Thyroid gland (tissue), 4 donors: ENCODE data around the gene PHF21B. TPM values are rescaled to one million over a fixed set of nuclear protein-coding genes. Genes with fewer than 3 reads are reported as not detected.

Experiments used
- DNase-seq, 2 donors: peaks; one replicate each; pipeline ENCODE4 v3.0.0-alpha.2; 2019
- H3K27ac ChIP-seq, 3 donors: fragments of 200-600 bp; sonication (generic); 1 replicate in 2 of 3; 2 replicates in 1 of 3; pipeline ENCODE4 v1.5.1; 2016 to 2019; ENCODE audit warnings: mild to moderate bottlenecking in 1 of 3, moderate library complexity in 1 of 3
- H3K27me3 ChIP-seq: fragments of 200-600 bp; sonication (generic); one replicate; pipeline ENCODE4 v1.5.1; 2019
- H3K36me3 ChIP-seq, 2 donors: fragments of 200-600 bp; sonication (generic); one replicate each; pipeline ENCODE4 v1.5.1; 2016 to 2019
- H3K4me1 ChIP-seq, 2 donors: fragments of 200-600 bp; sonication (generic); one replicate each; pipeline ENCODE4 v1.5.1; 2017 to 2019
- H3K4me3 ChIP-seq, 3 donors: fragments of 200-600 bp; sonication (generic); replicated peaks in 1 of 3; 1 replicate in 2 of 3; 2 replicates in 1 of 3; pipeline ENCODE4 v1.5.1; 2016; ENCODE audit warnings: mild to moderate bottlenecking in 1 of 3
- H3K9me3 ChIP-seq: fragments of 200-600 bp; sonication (generic); one replicate; pipeline ENCODE4 v1.5.1; 2017
- POLR2A ChIP-seq, 2 donors: fragments of 450-650 bp; IDR thresholded peaks; one replicate each; pipeline ENCODE4 v1.6.1; 2017; ENCODE audit warnings: antibody characterized with exemption in 2 of 2, mild to moderate bottlenecking in 2 of 2, moderate library complexity in 1 of 2
- WGBS, 2 donors: methylation state at CpG; one replicate each; pipeline ENCODE4 v1.1.5; 2017; 5-methylcytosine and 5-hydroxymethylcytosine counted together
- intact Hi-C: fragments of 100-400 bp; cut with DNase I; formaldehyde crosslinking; loops from one replicate; pipeline ENCODE4 v1.15.1; 2023
- total RNA-seq, 4 donors: library from RNA; depleted of rRNA; stranded (reverse); fragments of >200 nt; gene quantifications; one replicate each; pipeline ENCODE4 v1.2.3, GENCODE V29; 2016
- TF ChIP-seq, protein P1 (sequence below), 6 experiments: fragments of 200-600 bp in 3 of 6; fragments of 450-650 bp in 3 of 6; sonication (generic) in 3 of 6; IDR thresholded peaks; one replicate each; pipeline ENCODE4 v1.5.1; 2016 to 2019; ENCODE audit warnings: antibody characterized with exemption in 6 of 6, mild to moderate bottlenecking in 2 of 6, inconsistent platforms in 1 of 6, moderate library complexity in 1 of 6

The PHF21B gene
- total RNA-seq, 4 donors from 2014 or later = 0.33 to 8.9 (median 2.2) TPM

- no peaks in the 10 kb centered on the region for H3K9me3 ChIP-seq
- WGBS, 2 donors = 60 to 74% methylated on average over 3 to 6 of the region's 6 CpGs
- H3K27ac ChIP-seq = no peak overlapping the region
- H3K27me3 ChIP-seq = no peaks in the 10 kb centered on the region
- intact Hi-C loops = no loop called here
- TF ChIP-seq, protein P1, sequence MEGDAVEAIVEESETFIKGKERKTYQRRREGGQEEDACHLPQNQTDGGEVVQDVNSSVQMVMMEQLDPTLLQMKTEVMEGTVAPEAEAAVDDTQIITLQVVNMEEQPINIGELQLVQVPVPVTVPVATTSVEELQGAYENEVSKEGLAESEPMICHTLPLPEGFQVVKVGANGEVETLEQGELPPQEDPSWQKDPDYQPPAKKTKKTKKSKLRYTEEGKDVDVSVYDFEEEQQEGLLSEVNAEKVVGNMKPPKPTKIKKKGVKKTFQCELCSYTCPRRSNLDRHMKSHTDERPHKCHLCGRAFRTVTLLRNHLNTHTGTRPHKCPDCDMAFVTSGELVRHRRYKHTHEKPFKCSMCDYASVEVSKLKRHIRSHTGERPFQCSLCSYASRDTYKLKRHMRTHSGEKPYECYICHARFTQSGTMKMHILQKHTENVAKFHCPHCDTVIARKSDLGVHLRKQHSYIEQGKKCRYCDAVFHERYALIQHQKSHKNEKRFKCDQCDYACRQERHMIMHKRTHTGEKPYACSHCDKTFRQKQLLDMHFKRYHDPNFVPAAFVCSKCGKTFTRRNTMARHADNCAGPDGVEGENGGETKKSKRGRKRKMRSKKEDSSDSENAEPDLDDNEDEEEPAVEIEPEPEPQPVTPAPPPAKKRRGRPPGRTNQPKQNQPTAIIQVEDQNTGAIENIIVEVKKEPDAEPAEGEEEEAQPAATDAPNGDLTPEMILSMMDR (IDR thresholded peaks at IDR 0.05) = no peak
- TF ChIP-seq POLR2A (IDR thresholded peaks at IDR 0.05) = no peak
- peaks cover 10 to 12% of the 10 kb centered on the region in 2 donors for H3K4me1 ChIP-seq
- no peaks in the 10 kb centered on the region for H3K36me3 ChIP-seq
- no peak for DNase-seq
- no peak overlapping the region for H3K4me3 ChIP-seq
Observed at GRCh38 chr22:44934454-44934735, 75.4 kb downstream of the PHF21B start.

DNA sequence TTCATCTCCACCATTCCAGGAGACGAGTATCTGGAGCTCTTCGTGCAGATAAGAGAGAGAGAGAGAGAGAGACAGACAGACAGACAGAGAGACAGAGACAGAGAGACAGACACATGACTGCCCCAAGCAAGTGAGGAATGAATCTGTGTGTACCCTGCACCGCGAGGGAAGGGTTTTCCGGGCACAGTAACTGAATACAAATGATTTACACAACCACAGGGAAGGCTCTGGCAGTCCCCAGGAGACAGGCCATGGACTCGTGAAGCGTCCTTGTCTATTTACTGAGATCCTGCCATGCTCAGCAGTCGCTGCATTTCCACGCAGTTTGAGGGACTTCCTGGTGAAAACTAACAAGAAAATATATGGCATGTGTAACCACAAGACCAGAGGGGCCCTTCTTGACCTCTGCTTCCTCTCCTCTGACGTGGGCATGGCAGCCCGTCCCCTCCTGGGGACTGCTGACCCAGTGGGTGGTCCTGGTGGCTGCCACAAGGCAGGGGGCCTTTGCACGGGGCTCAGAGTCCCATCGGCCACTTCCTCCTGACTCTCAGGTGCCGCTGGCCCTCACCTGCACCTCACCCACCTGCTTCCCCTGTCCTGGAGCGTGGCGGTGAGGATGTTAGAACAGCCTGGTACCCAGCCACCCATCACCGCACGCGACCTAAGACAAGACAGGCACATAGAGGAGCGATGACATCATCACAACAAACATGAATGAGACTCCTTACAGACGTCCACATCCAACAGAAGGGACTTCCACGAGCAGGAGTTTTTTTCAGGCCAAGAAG lies 75.9 kb downstream of the PHF21B start:
- no peaks in the 10 kb centered on the region for H3K36me3 ChIP-seq
- no peak overlapping the region for H3K27ac ChIP-seq
- DNase-seq = no peak
- TF ChIP-seq, protein P1 (IDR thresholded peaks at IDR 0.05) = no peak
- no peak for TF ChIP-seq POLR2A (IDR thresholded peaks at IDR 0.05)
- no peaks in the 10 kb centered on the region for H3K27me3 ChIP-seq
- H3K4me1 ChIP-seq = peaks cover 10 to 12% of the 10 kb centered on the region in 2 donors
- H3K9me3 ChIP-seq = no peaks in the 10 kb centered on the region
- 72 to 83% methylated on average over 17 to 22 of the region's 22 CpGs for WGBS, 2 donors
- intact Hi-C loops = no loop called here
- H3K4me3 ChIP-seq = no peak overlapping the region

GRCh38 chr22:44932493-44932892 lies 77.3 kb downstream of the PHF21B start:
- no peak overlapping the region for H3K4me3 ChIP-seq
- no peaks in the 10 kb centered on the region for H3K27me3 ChIP-seq
- no peaks in the 10 kb centered on the region for H3K9me3 ChIP-seq
- peaks cover 10 to 12% of the 10 kb centered on the region in 2 donors for H3K4me1 ChIP-seq
- no peaks in the 10 kb centered on the region for H3K36me3 ChIP-seq
- DNase-seq = no peak
- TF ChIP-seq, protein P1 (IDR thresholded peaks at IDR 0.05) = no peak
- no peak for TF ChIP-seq POLR2A (IDR thresholded peaks at IDR 0.05)
- intact Hi-C loops = no loop called here
- WGBS, 2 donors = 99 to 100% methylated on average over 2 to 11 of the region's 11 CpGs
- H3K27ac ChIP-seq = no peak overlapping the region

DNA sequence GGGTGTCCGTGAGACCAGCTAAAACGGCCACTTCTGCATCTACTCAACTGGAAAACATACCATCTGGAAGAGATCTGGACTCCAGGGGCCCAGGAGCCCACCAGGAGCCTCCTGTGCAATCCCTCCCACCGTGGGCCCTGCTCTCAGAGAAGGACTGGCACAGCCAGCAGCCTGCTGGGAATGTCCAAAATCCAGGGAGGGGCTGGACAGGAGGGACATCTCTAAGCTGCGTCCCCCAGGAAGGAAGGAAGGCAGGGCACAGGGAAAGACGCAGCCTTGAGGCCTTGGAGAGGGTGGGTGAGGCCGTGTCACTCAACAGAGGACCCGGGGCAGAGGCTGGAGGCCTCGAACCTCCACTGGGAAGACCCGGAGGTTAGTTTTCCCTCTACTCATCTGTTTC lies 78.0 kb downstream of the PHF21B start:
- 68 to 74% methylated on average over 9 of the region's 9 CpGs for WGBS, 2 donors
- no peaks in the 10 kb centered on the region for H3K9me3 ChIP-seq
- TF ChIP-seq, protein P1 (IDR thresholded peaks at IDR 0.05) = no peak
- no peaks in the 10 kb centered on the region for H3K27me3 ChIP-seq
- H3K4me1 ChIP-seq = peaks cover 10 to 12% of the 10 kb centered on the region in 2 donors
- H3K36me3 ChIP-seq = no peaks in the 10 kb centered on the region
- no peak for DNase-seq
- no peak overlapping the region for H3K4me3 ChIP-seq
- peak overlapping the region in 1 of 3 donors; percentile 45 for H3K27ac ChIP-seq
- intact Hi-C loops = no loop called here

DNA sequence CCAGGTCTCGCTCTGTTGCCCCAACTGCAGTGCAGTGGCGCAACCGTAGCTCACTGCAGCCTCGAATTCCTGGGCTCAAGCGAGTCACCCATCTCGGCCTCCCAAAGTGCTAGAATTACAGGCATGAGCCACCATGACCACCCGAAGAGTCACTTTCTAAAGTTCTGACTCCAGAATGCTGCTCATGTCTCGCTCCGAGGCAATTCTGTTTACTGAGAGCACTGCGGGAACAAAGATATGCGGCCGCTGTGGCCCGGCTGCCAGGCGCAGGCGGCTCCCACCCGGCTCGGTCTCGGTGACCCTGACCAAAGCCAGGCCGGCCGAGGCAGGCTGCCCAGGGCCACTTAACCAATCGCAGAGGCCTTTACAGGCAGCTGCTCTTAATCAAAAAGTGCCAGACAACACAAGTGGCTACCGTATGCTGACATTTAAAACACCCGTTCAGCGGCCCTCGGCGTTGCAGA lies 78.7 kb downstream of the PHF21B start:
- WGBS, 2 donors = 32 to 38% methylated on average over 25 to 26 of the region's 26 CpGs
- Histone ChIP-seq H3K27ac (peak overlapping the region in 2 of 3 donors; percentile 14 to 56), H3K9me3 (no peaks in the 10 kb centered on the region), H3K4me3 (no peak overlapping the region), H3K27me3 (no peaks in the 10 kb centered on the region), H3K4me1 (peaks cover 10 to 12% of the 10 kb centered on the region in 2 donors), H3K36me3 (no peaks in the 10 kb centered on the region)
- no peak for TF ChIP-seq POLR2A (IDR thresholded peaks at IDR 0.05)
- intact Hi-C loops = no loop called here
- DNase-seq = peak; percentile 89
